GM12875 (cell line): Measurements from ENCODE around the gene PHGDH.
A peak's percentile ranks its signal among the peaks of the same experiment; 100 is the strongest.

Experiments used
- H3K4me3 ChIP-seq: one replicate; pipeline ENCODE4 v1.5.1; 2011; ENCODE audit warnings: low read depth, low read length, control low read depth
- TF ChIP-seq, protein P1 (sequence below): IDR thresholded peaks from 2 replicates; pipeline ENCODE4 v1.5.1; 2011; ENCODE audit warnings: low read depth, mild to moderate bottlenecking, control low read depth, inconsistent platforms, low read length, moderate library complexity, borderline replicate concordance; ENCODE audit not compliant: insufficient read depth

PHGDH gene

DNA sequence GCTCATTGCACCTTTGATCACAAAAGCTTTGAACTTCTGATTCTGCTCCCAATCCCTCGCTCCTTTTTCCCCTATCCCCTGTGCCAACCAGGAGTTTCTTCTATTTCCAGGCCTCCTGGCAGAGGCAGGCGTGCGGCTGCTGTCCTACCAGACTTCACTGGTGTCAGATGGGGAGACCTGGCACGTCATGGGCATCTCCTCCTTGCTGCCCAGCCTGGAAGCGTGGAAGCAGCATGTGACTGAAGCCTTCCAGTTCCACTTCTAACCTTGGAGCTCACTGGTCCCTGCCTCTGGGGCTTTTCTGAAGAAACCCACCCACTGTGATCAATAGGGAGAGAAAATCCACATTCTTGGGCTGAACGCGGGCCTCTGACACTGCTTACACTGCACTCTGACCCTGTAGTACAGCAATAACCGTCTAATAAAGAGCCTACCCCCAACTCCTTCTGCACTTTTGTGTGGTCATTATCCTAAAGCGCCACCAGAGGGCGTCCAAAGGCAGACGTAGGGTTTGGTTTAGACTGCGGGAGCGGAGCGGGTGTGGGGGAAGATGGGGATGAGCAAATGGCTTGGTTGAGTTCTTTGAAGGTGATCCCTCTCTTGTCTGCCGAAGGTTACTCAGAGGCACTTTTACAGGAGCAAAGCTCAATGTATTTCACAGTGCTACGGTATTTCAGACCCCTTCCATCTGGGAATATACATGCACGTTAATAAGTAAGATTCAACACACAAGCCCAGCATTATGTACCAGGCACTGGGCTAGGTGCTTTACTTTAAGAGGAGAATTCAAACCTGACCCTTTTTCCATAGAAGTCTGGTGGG is 32.3 kb downstream of the PHGDH start:
- TF ChIP-seq, protein P1, sequence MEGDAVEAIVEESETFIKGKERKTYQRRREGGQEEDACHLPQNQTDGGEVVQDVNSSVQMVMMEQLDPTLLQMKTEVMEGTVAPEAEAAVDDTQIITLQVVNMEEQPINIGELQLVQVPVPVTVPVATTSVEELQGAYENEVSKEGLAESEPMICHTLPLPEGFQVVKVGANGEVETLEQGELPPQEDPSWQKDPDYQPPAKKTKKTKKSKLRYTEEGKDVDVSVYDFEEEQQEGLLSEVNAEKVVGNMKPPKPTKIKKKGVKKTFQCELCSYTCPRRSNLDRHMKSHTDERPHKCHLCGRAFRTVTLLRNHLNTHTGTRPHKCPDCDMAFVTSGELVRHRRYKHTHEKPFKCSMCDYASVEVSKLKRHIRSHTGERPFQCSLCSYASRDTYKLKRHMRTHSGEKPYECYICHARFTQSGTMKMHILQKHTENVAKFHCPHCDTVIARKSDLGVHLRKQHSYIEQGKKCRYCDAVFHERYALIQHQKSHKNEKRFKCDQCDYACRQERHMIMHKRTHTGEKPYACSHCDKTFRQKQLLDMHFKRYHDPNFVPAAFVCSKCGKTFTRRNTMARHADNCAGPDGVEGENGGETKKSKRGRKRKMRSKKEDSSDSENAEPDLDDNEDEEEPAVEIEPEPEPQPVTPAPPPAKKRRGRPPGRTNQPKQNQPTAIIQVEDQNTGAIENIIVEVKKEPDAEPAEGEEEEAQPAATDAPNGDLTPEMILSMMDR: peak; percentile 86
- H3K4me3 ChIP-seq: no peak overlapping the region

DNA sequence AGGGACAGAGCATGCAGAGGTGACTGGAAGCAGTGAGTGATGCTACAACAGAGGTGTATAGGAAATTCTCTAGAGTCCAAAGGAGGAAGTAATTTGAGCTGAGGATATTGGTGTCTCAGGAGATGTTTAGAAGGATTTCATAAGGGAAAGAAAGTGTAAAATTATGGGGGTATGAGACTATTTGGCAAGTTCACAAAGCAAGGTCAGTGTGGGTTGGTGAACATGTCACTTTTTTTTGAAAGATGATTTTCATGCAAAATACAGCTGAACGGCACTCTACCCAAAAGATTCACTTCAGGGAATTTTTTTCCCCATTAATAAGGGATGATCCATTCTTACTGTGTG is 32.8 kb downstream of the PHGDH start:
- H3K4me3 ChIP-seq: no peak overlapping the region
- TF ChIP-seq, protein P1: no peak

DNA sequence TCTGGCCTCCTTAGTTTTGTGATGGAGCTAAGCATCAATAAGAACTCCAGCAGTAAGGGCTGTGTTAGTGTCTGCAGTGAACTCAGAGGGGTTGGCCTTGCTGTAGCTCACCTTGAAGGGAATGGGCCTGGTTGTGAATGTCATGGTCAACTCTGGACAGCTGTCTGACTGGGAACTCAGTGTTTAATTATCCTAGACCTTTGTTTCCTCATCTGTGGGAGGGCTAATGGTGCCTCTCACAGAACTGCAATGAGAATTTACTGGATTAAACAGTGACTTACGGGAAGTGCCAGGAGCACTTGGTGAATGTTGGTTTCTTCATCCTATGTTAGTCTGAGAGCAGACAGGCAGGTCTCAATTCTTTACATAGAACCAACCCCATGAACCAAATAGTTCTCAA is 33.3 kb downstream of the PHGDH start:
- TF ChIP-seq, protein P1: no peak
- H3K4me3 ChIP-seq: no peak overlapping the region

DNA sequence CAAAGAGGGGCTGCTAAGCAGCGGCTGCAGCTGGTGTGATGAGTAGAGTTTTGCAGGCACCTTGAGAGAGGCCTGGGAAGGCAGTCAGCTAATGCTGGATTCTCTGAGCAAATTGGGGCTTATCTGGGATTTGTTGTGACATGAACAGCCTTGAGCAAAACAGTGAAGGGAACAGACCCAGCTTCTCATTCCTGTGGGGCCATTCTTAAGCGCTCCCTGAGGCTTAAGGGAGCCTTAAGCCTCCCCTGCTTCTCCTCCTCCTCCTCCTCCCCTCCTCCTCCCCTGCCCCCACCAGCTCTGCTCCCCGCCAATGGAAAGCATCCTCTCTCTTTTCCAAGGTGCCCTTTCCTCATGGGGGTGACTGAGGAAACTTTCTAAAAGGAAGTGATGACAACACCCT is 35.7 kb downstream of the PHGDH start:
- TF ChIP-seq, protein P1: no peak
- H3K4me3 ChIP-seq: no peak overlapping the region

DNA sequence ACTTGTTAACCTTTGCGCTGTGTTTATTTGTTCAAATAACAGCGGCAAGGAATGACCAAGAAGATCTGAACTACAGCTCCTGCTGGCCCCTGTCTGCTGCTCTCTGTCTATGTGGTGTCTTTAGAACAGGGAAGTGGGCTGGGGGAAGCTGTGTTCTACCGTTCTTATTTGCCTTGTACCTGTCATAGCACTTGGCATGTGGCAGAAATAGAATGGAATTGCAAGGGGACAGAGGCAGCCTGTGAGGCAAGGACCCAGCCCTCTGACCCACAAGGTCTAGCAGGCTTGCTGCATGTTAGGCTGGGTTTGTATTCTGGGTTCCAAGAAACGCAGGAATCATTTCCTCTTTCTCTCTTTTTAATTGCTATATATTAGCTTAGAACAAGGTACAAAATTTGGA is 36.3 kb downstream of the PHGDH start:
- H3K4me3 ChIP-seq: no peak overlapping the region
- TF ChIP-seq, protein P1: no peak

DNA sequence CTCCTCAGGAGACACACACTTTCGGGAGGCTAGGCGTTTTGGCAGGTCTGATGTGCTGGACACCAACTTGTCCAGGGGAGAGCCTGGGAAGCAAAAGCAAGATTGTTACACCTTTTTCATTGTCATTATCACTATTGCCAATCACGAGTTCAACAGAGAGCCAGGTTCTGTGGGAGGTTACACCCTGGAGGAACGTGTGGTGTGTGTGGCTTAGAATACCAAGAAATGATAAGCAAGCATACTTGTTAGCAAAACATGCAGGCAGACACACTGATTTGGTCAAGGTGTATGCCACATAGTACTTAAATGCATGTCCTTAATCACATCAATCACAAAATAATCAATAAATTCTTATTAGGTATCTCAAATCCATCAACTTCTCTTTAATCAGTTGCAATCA is 40.9 kb downstream of the PHGDH start:
- TF ChIP-seq, protein P1: no peak
- no peak overlapping the region for H3K4me3 ChIP-seq

DNA sequence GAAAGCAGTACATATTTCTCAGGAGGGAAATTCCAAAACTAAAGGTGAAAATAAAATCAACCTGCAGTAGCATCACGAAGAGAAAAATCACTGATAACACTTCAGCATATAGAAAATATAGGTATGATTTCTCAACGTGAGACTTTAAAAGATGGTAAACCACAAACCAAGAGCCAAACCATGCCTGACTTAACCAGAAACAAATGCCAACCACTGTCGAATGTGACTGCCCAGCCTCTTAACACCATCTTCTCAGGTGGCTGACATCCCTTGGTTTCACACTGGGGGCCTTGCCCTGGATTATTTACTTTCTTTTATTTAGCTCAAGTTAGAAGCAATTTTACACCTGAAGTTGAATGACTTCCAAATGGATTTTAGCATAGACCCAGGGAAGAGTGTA is 46.9 kb downstream of the PHGDH start:
- H3K4me3 ChIP-seq: no peak overlapping the region
- TF ChIP-seq, protein P1: no peak
